ENCODE data around the gene H6PD.
A peak's percentile ranks its signal among the peaks of the same experiment; 100 is the strongest.
"Not testable (repeated sequence)": the region's sequence is repeated elsewhere in the genome, so short reads cannot be mapped to it uniquely, and the experiment has no call there.

The H6PD gene

GRCh38 chr1:9280015-9280860 is 45.7 kb downstream of the H6PD start:
- DNase-seq = peak; percentile 65

GRCh38 chr1:9281071-9281827 is 46.7 kb downstream of the H6PD start:
- DNase-seq = no peak

DNA sequence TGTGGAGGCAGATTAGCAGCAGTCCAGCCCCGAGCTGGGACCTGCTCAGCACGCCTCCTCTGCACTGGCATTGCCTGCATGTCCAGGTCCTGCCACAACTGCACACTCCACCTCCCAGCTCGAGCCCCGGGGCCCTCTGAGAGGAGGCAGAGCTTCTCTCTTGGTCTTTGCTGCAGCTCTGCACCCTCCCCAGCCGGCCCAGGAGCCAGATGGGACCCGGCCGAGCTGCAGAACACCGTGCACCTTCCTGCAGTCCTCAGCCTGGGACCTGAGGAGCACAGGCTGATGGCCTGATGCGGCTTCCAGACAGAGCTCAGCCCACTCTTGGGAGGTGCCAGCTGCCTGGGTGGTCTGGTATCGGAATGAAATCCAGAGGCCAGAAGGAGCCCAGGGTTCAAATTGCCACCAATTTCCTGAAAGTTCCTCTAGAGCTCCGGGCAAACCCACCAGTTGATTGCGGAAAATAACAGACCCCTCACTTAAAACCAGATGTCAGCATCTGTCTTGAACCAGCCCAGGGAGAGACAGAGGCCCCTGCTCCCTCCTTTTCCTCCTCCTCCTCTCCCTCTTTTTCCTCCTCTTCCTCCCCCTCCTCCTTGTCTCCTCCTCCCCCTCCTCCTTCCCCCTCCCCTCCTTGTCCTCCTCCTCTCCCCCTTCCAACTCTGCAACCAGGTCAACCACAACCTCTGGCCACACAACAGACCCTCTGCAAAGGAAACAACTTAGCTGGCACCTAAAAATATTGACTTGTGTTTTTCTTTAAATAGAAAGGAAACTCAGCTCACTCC is 47.5 kb downstream of the H6PD start:
- no peak for DNase-seq

DNA sequence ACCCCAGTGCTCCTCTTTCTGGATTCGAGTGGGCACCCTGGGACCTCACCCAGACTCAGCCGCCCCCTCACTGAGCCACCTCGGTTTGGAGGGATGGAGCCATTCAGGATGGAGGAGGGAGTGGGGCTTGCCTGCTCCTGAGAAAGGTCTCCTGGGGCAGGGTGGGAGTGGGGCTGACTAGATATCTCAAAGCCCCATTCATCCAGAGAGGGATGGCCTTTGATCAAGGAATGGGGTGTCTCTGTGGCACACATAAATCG is 48.1 kb downstream of the H6PD start:
- no peak for DNase-seq

DNA sequence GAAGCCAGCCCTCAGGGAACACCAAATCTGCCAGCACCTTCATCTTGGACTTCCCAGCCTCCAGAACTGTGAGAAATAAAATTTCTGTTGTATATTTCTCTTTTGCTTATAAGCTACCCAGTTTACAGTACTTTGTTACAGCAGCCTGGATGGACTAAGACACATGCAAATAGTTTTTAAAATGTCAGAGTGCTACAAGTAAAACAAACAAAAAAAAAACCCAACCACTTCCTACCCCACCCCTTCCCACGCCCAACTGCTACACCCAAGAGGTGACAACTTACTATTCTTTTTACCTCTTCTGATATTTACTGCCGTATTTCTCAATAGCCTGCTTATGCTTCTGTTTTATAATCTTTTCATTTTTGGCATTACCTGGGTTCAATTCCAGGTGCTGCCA is 49.5 kb downstream of the H6PD start:
- no peak for DNase-seq

DNA sequence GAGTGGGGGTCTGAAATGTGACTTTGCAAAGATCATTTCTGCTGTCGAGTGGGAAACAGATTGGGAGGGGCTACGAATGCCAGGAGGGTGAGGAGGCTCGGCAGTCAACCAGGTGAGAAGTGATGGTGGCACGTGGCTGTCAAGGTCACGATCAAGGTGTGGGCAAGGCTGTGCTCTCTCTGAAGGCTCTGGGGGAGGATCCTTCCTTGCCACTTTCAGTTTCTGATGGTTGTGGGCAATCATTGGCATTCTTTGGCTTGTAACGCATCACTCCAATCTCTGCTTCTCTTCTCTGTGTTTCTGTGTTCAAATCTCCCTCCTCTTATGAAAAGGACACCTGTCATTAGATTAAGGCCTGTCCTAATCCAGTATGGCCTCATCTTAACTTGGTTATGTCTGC is 52.0 kb downstream of the H6PD start:
- no peak for DNase-seq

DNA sequence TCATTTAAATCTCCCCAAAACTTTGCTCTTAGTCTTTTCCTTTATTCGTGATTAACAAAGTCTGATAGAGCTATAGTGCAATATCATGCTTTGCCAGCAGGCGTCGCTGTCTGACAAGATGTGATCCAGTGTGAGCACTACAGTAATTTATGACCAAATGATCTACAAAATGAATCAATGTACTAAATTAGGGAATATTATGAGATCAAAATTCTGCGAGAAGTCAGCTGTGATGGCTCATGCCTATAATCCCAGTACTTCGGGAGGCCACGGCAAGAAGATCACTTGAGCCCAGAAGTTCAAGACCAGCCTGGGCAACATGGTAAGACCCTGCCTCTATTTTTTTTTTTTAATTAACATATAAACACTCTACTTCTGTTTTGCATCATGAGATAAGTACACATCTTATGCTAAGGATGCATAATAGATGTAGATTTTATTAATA is 54.5 kb downstream of the H6PD start:
- DNase-seq = peak; percentile 82

DNA sequence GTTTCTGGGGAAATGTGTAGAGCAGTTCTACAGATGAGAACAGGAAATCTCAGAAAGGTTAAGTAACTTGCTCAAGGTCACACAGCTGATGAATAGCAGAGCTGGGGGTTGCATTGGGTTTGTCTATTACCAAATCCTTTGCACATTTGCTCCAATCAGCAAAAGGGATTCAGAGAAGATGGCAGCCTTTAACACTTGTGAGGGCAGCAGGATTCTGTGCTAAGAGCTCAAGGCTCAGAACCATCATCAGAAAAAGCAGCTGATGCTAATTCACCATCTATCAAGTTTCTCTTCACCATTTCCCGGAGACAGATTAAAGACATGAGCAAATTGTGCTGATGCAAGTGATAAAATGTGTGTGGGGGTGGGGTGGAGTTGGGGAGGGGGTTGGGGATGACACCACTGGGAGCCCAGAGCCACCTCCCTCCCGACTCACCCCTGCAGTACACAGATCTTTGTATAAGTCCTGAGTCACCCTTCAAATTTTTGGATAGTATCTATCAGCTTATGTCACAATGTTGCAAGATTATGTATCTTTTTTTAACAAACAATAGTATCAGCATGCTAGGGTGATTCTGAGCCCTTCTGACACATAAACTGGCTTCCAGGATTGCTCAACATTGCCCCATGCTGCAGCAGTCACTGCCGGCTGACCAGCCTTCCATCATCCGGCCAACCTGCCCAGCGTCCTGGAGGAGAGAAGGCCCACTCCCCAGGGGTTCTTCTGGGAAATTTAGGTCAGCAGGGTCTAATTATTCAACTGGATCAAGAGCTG is 55.3 kb downstream of the H6PD start:
- DNase-seq = no peak

GRCh38 chr1:9291914-9292360 is 57.4 kb downstream of the H6PD start:
- DNase-seq = no peak

- peak; percentile 90 for DNase-seq
Measured at GRCh38 chr1:9292361-9293240, 58.0 kb downstream of the H6PD start, which contains the start of gene SPSB1. Gene SPSB1 (plus strand): TSS chr1:9292894. CDS start chr1:9355892, 62,998 bp downstream.

- DNase-seq = no peak
Measured at GRCh38 chr1:9293241-9293532, 58.6 kb downstream of the H6PD start.

GRCh38 chr1:9293533-9294404 is 59.2 kb downstream of the H6PD start:
- DNase-seq = peak; percentile 69

GRCh38 chr1:9294405-9294773 is 59.8 kb downstream of the H6PD start:
- no peak for DNase-seq

DNA sequence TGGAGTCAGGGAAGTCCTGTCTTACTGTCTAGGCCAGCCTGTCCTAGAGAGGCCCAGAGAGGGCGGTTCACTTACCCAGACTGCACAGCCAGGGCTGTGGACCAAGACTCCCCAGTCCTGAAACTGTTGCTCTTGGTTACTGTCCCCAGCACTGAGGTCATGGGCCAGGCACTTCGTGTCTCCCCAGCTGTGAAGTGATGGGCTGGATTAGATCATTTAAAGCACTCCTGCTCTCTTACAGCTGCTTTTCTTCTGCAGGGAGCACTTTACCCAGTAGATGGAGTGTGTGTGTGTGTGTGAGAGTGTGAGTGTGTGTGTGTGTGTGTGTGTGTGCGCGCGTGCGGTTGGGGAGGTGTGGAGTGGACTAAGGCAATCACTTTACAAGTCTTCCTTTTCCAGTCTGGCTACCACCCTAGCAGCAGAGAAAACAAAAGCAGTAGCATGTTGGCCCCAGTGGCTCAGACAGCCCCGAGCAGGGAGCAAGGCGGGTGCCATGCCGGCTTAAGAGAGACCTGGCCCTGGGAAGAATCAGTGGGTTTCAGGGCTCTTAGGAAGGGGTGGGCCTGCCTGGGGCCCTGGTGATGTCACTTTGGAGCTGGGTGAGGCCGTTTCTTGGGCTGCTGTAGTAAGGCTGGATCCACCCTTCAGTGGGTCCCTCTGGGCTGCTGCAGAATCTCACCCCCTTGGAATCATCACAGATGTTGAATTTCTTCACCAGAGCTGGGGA is 60.5 kb downstream of the H6PD start:
- DNase-seq = peak; percentile 84

DNA sequence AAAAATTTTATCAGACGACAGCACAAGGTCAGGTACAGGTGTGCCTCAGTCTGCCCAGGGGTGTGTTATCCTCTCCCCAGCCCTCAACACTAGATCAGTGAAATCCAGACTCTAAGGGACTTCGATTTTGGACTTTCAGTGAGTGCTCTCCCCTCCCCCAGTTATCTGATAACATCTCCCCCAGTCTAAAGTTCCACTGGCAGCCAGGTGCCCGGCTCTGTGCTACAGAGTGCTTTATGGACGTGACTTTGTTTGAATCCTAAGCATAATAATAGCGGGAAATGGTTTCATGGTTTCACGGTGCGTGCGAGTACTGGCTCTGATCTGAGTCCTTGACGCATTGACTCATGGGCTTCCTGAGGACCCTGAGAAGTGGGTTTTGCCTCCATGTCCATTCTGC is 61.3 kb downstream of the H6PD start:
- DNase-seq = no peak

GRCh38 chr1:9296850-9297249 is 62.3 kb downstream of the H6PD start:
- DNase-seq = no peak

- DNase-seq = no peak
Measured at GRCh38 chr1:9297831-9298230, 63.3 kb downstream of the H6PD start.

DNA sequence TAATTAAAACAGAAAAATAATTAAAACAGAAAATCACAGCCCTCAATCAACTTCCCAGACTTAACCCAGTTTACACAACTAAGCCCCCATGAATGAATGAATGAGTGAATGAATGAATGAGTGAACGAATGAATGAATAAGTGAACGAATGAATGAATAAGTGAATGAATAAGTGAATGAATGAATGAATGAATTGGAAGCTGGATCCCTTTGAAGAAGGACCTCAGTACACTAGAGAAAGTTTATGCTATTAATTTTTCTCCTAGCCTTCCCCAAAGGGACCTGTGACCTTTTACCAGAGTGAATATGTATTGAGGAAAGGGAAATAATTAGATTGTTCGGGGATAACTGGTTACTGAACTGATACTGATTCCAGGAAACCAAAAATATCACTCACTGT is 63.7 kb downstream of the H6PD start:
- no peak for DNase-seq

DNA sequence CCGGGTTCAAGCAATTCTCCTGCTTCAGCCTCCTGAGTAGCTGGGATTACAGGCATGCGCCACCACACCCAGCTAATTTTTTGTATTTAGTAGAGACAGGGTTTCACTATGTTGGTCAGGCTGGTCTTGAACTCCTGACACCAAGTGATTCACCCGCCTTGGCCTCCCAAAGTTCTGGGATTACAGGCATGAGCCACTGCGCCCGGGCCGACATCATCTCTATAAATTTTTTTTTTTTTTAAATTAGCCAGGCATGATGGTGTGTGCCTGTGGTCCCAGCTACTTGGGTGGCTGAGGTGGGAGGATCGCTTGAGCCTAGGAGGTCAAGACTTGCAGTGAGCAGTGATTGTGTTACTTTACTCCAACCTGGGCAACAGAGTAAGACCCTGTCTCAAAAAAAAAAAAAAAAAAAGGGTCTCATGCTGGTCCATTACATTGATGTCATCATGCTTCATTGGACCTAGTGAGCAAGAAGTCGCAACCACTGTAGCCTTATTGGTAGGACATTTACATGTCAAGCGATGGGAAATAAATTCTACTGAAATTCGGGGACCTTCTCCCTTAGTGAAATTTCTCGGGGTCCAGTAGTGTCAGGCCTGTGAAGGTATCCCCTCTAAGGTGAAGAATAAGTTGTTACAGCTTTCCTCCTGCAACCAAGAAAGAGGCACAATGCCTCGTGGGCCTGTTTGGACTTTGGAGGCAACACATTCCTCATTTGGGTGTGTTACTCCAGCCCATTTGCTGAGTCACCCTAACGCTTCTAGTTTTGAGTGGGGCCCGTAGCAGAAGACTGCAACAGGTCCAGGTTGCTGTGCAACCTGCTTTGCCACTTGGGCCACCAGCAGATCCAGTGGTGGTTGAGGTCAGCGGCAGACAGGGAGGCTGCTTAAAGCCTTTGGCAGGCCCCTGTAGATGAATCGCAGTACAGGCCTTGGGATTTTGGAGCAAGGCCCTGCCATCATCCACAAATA is 65.3 kb downstream of the H6PD start:
- not testable (repeated sequence) for DNase-seq

Measured in NCI-H510A treated with DMSO at 0.1 percent for 48 hours (cell line).